HCT116 (cell line): Measurements from ENCODE around the gene STAC. TPM values are rescaled to one million over a fixed set of nuclear protein-coding genes. Genes with fewer than 3 reads are reported as not detected.

ENCODE experiments used
- ATAC-seq: fragments of 200-7000 bp; cut with Tn5 transposase; 2 replicates; pipeline ENCODE4 v1.9.1; 2020; ENCODE audit warnings: mild to moderate bottlenecking, moderate library complexity
- BruUV-seq: library from RNA; stranded (reverse); fragments of 400-500 nt; replicated peaks from 2 replicates; lab custom pipeline; 2021; lab: Mats Ljungman, UMichigan
- CTCF ChIA-PET: fragments of 300-600 bp; sonication (Branson Sonifier 250); formaldehyde crosslinking; loops from one replicate; lab custom pipeline; 2021; ENCODE audit warnings: antibody characterized with exemption; lab: Charles Lee
- POLR2A ChIA-PET: fragments of 300-600, 350-600 bp; sonication (Branson Sonifier 250); formaldehyde crosslinking; loops from one replicate; lab custom pipeline; 2021; ENCODE audit warnings: antibody characterized with exemption; lab: Charles Lee
- RAD21 ChIA-PET, 2 experiments: fragments of 300-600 bp; sonication (Branson Sonifier 250); formaldehyde crosslinking; loops; one replicate each; lab custom pipeline; 2023; ENCODE audit warnings: low total read pairs in 2 of 2; ENCODE audit not compliant: uncharacterized antibody in 2 of 2, unreplicated experiment in 2 of 2, low non-redundant PET in 1 of 2; lab: Charles Lee
- DNase-seq: peaks from one replicate; pipeline ENCODE4 v3.0.0-alpha.2; 2010; ENCODE audit warnings: low read depth, low spot score
- H2AFZ ChIP-seq: fragments of 200-600 bp; shearing (Covaris generic), sonication (generic); 2 replicates; pipeline ENCODE4 v1.6.1; 2017; ENCODE audit warnings: low read depth, mixed run types, mixed read lengths, antibody characterized with exemption, low read length; ENCODE audit not compliant: poor library complexity, severe bottlenecking
- H3K27ac ChIP-seq: 2 replicates; pipeline ENCODE4 v1.5.1; 2012; ENCODE audit warnings: low read depth, low read length
- H3K27me3 ChIP-seq: fragments of 200-600 bp; sonication (generic); 2 replicates; pipeline ENCODE4 v1.6.1; 2016; ENCODE audit warnings: mixed run types, low read length, mixed read lengths; ENCODE audit not compliant: insufficient read depth
- H3K36me3 ChIP-seq, 2 experiments: fragments of 200-500 bp in 1 of 2; fragments of 200-600 bp in 1 of 2; sonication (Bioruptor generic) in 1 of 2; sonication (generic) in 1 of 2; 2 replicates each; pipeline versions ENCODE4 v1.5.1 to v1.6.1; 2014 to 2016; ENCODE audit warnings: low read length in 2 of 2, inconsistent platforms in 1 of 2, mixed read lengths in 1 of 2, mixed run types in 1 of 2; ENCODE audit not compliant: insufficient read depth in 2 of 2, control insufficient read depth in 1 of 2
- H3K4me1 ChIP-seq, 2 experiments: fragments of 200-600 bp in 1 of 2; sonication (generic) in 1 of 2; 2 replicates each; pipeline versions ENCODE4 v1.5.1 to v1.6.1; 2012 to 2017; ENCODE audit warnings: low read length in 2 of 2, inconsistent platforms in 1 of 2, mild to moderate bottlenecking in 1 of 2, mixed read lengths in 1 of 2, mixed run types in 1 of 2, moderate library complexity in 1 of 2; ENCODE audit not compliant: insufficient read depth in 2 of 2, control insufficient read depth in 1 of 2
- H3K4me2 ChIP-seq: fragments of 200-600 bp; sonication (generic); 2 replicates; pipeline ENCODE4 v1.6.1; 2017; ENCODE audit warnings: mixed run types, low read length, mixed read lengths
- H3K4me3 ChIP-seq, 2 experiments: fragments of 200-600 bp in 1 of 2; sonication (generic) in 1 of 2; replicated peaks in 1 of 2; 2 replicates each; pipeline ENCODE4 v1.5.1; 2011 to 2016; ENCODE audit warnings: low read length in 2 of 2, control low read depth in 1 of 2, low read depth in 1 of 2, mild to moderate bottlenecking in 1 of 2, mixed read lengths in 1 of 2, mixed run types in 1 of 2
- H3K79me2 ChIP-seq: fragments of 200-600 bp; sonication (generic); 2 replicates; pipeline ENCODE4 v1.6.1; 2017; ENCODE audit warnings: mild to moderate bottlenecking, mixed run types, low read length, moderate library complexity, mixed read lengths; ENCODE audit not compliant: insufficient read depth
- H3K9ac ChIP-seq: fragments of 200-600 bp; sonication (generic); 2 replicates; pipeline ENCODE4 v1.6.1; 2016; ENCODE audit warnings: low read length, mixed read lengths
- H3K9me2 ChIP-seq: fragments of 200-600 bp; sonication (generic), shearing (Covaris generic); 2 replicates; pipeline ENCODE4 v1.6.1; 2017; ENCODE audit warnings: mixed run types, mild to moderate bottlenecking, moderate library complexity; ENCODE audit not compliant: insufficient read depth
- H3K9me3 ChIP-seq, 2 experiments: fragments of 200-500 bp in 1 of 2; fragments of 200-600 bp in 1 of 2; sonication (Bioruptor generic) in 1 of 2; sonication (generic) in 1 of 2; 2 replicates each; pipeline ENCODE4 v1.6.1; 2014 to 2017; ENCODE audit warnings: low read length in 2 of 2, mixed read lengths in 2 of 2, inconsistent platforms in 1 of 2, low read depth in 1 of 2, mild to moderate bottlenecking in 1 of 2, mixed run types in 1 of 2, moderate library complexity in 1 of 2; ENCODE audit not compliant: control insufficient read depth in 1 of 2, insufficient read depth in 1 of 2
- H4K20me1 ChIP-seq: fragments of 200-600 bp; sonication (generic), shearing (Covaris generic); 2 replicates; pipeline ENCODE4 v1.6.1; 2017; ENCODE audit warnings: mixed run types, mild to moderate bottlenecking, moderate library complexity; ENCODE audit not compliant: insufficient read depth
- ATF3 ChIP-seq: IDR thresholded peaks from 2 replicates; pipeline ENCODE4 v1.6.1; 2012
- CBX3 ChIP-seq: IDR thresholded peaks from 2 replicates; pipeline ENCODE4 v1.6.1; 2012; ENCODE audit warnings: low read depth
- EGR1 ChIP-seq: IDR thresholded peaks from 2 replicates; pipeline ENCODE4 v1.6.1; 2012; ENCODE audit warnings: low read depth
- JUND ChIP-seq: IDR thresholded peaks from 2 replicates; pipeline ENCODE4 v1.6.1; 2012
- MAX ChIP-seq: IDR thresholded peaks from 2 replicates; pipeline ENCODE4 v1.6.1; 2012
- POLR2AphosphoS5 ChIP-seq: IDR thresholded peaks from 2 replicates; pipeline ENCODE4 v1.6.1; 2011; ENCODE audit warnings: mild to moderate bottlenecking, low read depth, low read length, moderate library complexity
- RAD21 ChIP-seq: IDR thresholded peaks from 2 replicates; pipeline ENCODE4 v1.6.1; 2012; ENCODE audit warnings: low read depth, mild to moderate bottlenecking
- REST ChIP-seq: IDR thresholded peaks from 2 replicates; pipeline ENCODE4 v1.6.1; 2012; ENCODE audit warnings: low read depth
- SP1 ChIP-seq: IDR thresholded peaks from 2 replicates; pipeline ENCODE4 v1.6.1; 2012; ENCODE audit warnings: low read depth
- TCF7L2 ChIP-seq: IDR thresholded peaks from 2 replicates; pipeline ENCODE4 v1.7.0; 2011; ENCODE audit warnings: borderline replicate concordance, inconsistent platforms; ENCODE audit not compliant: insufficient read depth, insufficient read length; ENCODE audit errors: extremely low read depth
- ZFX ChIP-seq: fragments of 450-650 bp; IDR thresholded peaks from 2 replicates; pipeline ENCODE4 v1.6.1; 2017
- intact Hi-C: fragments of 100-400 bp; cut with micrococcal nuclease; formaldehyde crosslinking; loops from 2 replicates; pipeline ENCODE4 v1.10.0; 2022
- total RNA-seq: library from RNA; stranded (reverse); gene quantifications from one replicate; pipeline ENCODE4 v1.2.1, GENCODE V29; 2021; ENCODE audit not compliant: unreplicated experiment

Gene STAC
- total RNA-seq, 1 experiment from 2014 or later = not detected

- TF ChIP-seq REST (no peak), TCF7L2 (no peak), EGR1 (no peak)
These were observed 163.1 kb downstream of the STAC start (continued) for GRCh38 chr3:36543276-36543997.

GRCh38 chr3:36546226-36546625 lies 165.9 kb downstream of the STAC start:
- ATAC-seq = no peak
- H3K9ac ChIP-seq = no peak overlapping the region

More at GRCh38 chr3:36546226-36546625, 165.9 kb downstream of the STAC start:
- Histone ChIP-seq H3K27ac (no peak overlapping the region), H3K27me3 (no peaks in the 10 kb centered on the region), H2AFZ (no peak overlapping the region), H3K79me2 (no peaks in the 10 kb centered on the region), H4K20me1 (no peaks in the 10 kb centered on the region), H3K4me1 (no peaks in the 10 kb centered on the region), H3K4me3 (no peak overlapping the region), H3K9me3 (no peaks in the 10 kb centered on the region), H3K4me2 (no peak overlapping the region), H3K36me3 (no peaks in the 10 kb centered on the region), H3K9me2 (no peaks in the 10 kb centered on the region)
- ChIA-PET RAD21 (no interaction called here), CTCF (no interaction called here), POLR2A (no interaction called here)
- intact Hi-C loops = loop anchor here (10.0 kb wide), 1 partner anchor 421 kb away; no protein-coding TSS in a partner anchor
- TF ChIP-seq ZFX (no peak), SP1 (no peak), JUND (no peak), RAD21 (no peak), ATF3 (no peak), POLR2AphosphoS5 (no peak), EGR1 (no peak), MAX (no peak), CBX3 (no peak)
- BruUV-seq = no TSS peak
- no peak for DNase-seq
